Kidney capillary endothelial cell (primary cell): Measurements from ENCODE around the gene HERC3.

Source experiments
- DNase-seq: peaks from one replicate; pipeline ENCODE4 v3.0.0-alpha.2; 2018; ENCODE audit warnings: low spot score

The HERC3 gene

DNA sequence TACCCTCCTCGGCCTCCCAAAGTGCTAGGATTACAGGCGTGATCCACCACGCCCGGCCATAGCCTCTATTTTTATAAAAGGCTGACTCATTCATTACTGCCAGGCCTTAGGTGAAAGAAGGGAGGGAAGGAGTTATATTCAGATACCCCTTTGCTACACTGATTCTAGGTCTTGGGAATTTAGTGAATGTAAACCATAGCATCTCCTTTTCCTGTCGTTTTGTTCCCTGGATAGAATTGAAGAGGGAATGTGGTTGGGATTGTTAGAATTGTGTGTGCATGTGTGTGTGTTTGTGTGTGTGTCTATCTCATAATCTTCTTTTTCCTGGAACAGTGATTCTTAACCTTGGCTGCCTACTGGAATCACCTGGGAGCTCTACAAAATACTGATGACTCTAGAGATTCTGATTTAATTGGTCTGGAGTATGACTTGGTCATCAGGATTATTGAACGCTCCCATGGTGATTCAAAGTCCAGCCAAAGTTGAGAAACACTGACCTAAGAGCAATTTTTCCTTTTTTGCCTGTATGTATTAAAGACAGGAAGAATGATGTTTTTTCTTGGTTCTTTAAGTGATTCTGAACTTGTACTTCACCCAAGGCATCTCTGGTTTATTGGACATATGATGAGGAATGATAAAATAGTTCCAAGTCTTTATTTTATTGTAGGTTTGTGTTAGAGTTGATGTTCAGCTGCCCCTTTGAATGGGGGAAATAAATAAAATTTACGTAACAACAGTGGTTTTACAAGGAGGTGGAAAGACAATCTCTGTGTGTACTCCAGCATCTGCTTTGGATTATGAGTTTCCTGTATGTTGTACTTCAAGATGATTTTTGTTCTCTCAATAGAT is 68.4 kb downstream of the HERC3 start:
- no peak for DNase-seq

DNA sequence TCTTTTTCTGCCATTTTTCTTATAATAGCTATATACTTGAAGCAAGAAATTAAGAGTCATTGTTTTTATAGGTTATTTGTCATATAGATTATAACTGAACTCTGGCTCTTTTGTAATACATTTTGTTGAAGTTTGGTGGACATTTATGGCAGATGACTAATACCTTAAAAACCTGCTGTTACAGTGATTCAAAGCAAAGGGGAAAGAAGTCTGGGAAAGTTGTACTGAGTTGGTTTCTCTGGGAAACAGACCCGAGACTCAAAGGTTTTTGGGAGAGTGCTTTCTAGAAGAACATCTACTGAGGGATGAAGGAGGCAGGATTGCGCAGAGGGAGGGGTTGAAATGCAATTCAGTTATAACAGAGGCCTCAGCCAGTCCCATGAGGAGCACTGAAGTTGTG is 69.5 kb downstream of the HERC3 start:
- peak; percentile 10 for DNase-seq

DNA sequence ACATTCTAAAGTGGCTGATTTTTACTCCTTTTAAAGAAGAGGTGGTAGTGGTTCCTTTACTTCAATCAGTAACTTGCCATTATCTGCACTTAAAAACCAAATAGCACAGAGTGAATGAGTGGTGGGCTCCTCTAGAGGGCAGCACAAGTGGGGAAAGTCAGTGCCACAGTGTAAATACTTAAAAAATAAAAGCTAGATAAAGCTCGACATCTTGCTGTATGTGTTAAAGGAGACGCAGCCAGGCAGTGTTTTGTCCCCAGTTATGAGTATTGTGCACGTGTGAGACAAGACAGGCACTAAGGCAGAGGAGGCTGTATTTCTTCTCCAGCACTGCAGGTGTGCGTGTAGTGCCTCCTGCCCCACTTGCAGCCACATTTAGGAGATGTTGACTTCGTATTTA is 80.7 kb downstream of the HERC3 start:
- DNase-seq, result peak; percentile 19

DNA sequence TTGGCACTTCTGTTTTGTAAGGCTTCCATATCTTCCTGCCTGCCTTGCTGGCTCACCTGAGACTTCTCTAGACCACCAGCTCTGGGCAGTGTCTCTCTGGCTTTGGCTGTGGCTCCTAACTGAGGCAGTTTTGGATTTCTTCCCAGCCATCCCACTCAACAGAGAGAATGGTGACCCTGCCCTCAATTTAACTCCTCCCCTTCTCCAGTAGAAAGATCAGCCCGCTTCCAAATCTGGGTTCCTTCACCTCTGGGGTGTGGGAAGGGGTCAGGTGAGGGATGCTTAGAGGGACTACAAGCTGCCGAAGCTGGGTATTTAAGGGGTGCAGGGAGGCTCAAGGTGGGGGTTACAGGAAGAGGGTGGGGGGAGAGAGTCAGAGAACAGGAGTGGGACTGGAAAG is 81.6 kb downstream of the HERC3 start:
- DNase-seq, result no peak

DNA sequence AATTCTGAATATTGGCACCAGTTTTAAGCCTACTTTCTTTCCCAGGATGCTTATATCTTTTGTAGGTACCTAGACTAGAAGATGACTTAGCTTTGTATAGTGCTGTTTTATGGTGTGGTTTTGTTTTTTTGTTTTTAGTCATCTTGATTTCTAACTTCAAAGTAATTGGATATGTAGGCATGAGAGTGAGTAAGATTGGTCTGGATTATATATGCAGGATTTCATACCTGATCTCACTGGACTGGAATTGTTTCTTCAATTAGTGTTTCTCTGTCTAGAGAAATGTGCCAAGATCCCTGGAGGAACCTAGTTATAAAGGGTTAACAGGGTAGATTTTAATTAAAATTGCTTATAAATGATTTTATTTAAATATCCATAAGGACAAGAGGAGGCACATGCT is 82.3 kb downstream of the HERC3 start:
- no peak for DNase-seq

DNA sequence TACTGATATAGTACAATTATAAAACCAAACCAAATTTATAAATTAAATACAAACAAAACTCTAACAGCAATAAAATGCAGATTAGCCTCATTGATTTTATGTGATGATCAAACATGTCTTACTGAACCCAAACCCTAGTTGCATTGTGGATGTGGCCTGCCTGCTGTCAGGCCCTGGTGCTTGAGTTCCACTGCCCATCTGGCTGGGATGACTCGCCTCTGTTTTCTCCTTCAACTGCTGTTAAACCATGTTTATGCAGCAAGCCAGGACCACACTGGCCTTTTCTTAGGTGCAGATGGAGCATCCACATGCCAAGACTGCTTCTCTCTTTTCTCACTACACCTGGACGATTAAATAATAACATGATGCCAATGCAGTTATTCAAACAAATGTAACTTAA is 82.7 kb downstream of the HERC3 start:
- no peak for DNase-seq

DNA sequence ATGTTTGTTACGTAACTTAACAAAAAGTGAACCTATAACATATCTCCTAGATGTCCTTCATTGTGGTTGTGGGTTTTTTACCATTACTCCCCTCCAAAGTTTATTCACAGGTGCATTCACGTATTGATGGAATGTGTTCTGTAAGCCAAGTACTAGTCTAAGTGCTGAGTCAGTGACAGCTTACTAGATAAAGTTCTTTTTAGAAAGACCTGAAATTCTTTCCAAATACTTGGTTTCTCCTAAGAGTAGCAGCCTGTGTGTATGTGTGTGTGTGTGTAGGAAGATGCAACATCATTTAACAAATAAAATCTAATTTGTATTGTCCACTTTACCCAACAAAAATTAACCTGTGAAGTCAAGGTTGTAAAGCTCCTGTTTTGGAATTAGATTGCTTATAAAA is 83.3 kb downstream of the HERC3 start:
- DNase-seq, result no peak

DNA sequence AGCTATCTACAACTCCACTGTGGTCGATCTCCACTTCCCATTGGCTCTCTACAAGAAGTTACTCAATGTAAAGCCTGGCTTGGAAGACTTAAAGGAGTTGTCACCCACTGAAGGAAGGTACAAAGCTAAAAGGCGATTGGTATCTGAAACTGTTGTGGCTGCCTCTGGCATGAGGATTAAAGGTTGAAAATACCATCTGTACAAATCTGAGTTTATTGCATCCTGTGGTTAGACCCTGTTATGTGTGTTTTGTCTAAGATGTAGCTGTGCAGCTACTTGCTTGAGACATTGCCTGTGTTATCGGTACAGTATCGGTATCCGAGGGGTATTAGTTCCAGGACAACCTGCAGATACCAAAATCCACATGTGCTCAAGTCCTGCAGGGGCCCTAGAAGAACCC is 88.9 kb downstream of the HERC3 start:
- no peak for DNase-seq

DNA sequence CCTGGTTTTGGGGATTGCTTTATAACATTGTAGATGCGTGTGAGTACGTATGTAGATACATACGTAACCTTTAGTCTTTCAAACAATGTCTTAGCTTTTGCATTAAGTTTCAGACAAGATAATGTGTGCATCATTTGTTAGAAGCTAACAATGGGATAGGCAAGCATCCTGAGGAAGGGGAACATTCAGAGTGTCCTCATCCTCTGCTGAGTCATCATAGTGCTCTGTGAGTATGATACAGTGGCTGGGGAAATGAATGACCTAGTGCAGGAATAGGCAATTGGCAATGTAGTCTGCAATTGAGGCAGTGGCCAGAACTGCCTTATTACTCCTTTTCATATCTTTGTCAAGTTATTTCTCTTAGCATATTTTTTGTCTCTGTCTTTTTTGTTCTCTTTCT is 98.1 kb downstream of the HERC3 start:
- peak; percentile 52 for DNase-seq

DNA sequence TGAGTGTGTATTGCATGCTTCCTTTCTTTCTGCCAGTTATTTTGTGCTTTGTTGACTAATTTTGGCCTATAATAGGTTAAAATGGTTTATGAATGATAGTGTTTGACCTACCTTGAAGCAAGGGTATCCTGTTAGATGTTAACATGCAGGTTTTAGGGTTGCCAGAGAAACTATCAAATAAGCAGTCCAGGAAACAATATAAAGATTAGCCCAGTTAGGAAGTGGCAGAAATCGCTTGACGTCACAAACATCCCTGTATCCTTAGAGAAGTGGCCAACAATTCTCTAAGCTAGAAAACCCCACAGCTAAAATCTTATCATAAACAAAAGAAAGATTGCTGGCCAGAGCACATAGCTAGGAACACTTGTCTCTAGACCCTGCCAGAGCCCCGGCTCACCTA is 101.5 kb downstream of the HERC3 start:
- no peak for DNase-seq

DNA sequence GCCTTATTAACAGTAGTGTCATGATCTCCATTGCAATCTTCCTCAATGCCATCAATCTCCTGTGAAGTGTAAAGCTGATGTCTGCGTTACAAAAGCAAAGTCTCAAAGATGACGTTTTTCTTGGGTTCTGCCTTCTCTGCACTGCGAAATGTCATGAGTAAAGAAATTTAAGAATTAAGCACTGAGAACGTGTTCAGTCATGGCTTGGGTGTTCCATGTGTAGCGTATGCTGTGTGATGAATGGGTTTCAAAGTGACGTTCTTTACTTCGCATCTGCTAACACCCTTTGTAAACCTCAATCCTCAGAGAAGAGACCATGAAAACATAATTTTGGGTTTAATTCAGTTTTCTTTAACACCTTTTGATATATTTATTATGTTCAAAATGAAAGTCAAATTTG is 104.3 kb downstream of the HERC3 start:
- DNase-seq, result no peak

DNA sequence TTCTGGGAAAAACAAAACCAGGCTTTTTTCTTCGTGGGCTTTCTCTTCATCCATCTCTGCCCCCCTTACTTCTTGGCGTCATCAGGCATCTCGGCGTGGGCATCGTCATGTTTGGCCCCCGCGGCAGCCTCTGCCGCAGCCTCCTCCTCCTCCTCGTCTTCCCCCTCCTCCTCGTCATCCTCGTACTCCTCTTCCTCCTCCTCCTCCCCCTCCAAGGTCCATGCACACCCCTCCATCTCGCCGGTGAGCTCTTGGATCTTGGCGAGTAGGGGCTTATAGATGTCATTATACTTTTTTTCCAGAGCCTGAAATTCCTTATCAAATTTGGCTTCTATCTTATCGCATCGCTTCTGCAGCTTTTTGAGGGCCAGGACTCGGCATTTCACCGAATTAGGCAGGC is 104.9 kb downstream of the HERC3 start:
- DNase-seq, result no peak

DNA sequence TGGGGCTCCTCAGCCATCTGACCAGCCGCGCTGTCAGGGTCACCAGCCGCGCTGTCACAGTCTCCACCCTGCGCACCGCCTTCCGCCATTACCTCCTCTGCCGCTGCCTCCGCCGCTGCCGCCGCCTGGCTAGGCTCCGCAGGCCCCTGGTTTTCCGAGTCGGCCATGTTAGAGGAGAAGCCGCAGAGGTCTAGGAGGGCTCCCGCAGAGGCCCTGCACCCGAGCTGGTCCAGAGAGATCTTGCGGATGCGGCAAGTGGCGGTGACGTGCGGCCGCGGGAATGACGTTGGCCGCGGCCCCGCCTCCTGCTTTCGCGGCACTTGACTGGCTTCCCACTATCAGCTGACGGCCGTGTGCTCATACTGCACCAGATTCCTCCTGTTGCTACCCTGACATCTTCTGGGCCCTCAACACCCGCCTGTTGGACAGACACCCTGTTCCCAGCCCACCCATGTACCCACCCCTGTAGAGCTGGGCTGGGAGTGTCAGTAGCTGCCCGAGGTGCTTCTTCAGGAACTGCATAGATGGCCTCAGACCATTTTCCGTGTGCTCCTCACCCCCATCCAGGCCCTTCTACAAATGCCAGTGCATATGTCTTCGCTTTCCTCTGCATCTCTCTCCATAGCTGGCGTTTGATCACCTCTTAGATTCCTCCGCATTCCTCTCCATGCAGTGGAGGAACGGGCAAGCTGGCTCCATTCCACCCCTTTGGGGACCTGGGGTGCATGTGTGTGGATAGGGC is 105.5 kb downstream of the HERC3 start, which contains the start of gene NAP1L5:
Gene NAP1L5 (minus strand): TSS at position 242 of the 742 bp plus-strand sequence. CDS start 75 bp downstream, at position 167.
- peak; percentile 29 for DNase-seq

DNA sequence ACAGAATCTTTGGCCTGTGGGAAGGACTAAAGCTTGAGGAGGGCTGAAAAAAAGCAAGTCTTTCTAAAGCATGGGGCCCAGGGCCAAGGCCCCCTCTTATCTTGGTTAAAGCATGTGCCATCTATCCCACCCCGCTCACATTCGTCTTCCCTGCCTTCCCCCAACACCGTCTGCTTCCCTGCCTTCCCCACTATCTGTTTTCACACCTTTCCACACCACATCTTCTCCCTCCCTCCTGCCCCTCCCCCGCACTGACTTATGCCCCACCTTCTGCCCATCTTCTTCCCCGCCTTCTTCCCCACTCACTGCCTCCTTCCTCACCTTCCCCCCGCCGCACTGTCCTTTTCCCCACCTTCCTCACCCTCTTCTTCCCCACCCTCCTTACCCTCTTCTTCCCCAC is 106.2 kb downstream of the HERC3 start:
- no peak for DNase-seq

DNA sequence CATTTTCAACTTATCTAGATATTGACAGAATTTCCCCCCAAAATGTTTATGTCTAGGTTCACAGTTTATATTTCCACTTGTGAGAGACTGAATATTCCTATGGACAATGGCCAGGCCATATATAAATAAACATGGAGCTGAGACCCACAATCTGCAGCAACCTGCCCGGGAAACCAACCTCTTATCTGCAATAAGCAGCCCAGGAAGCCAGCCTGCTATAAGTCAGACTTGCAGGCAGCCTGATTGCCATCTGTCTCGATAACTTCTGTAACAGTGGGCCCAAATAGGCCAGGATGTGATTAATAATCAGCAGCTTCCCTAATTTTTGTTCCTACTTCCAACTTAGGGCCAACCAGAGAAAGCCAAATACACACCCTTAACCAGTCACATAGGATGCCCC is 110.5 kb downstream of the HERC3 start:
- DNase-seq, result no peak

DNA sequence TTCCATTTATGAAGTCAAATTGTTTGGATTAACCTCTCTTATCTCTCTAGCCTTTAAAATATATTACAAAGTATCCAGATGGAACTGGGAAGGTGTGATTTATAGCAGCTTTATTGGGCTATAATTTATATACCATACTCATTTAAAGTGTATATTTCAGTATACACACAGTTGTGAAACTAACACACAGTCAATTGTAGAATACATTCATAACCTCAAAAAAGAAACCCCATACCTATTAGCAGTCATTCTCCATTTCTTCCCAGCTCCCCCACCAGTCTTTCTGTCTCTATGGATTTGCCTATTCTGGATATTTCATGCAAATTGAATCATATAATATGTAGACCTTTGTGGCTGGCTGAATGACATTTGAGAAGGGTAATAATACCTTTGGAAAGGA is 112.9 kb downstream of the HERC3 start:
- no peak for DNase-seq

DNA sequence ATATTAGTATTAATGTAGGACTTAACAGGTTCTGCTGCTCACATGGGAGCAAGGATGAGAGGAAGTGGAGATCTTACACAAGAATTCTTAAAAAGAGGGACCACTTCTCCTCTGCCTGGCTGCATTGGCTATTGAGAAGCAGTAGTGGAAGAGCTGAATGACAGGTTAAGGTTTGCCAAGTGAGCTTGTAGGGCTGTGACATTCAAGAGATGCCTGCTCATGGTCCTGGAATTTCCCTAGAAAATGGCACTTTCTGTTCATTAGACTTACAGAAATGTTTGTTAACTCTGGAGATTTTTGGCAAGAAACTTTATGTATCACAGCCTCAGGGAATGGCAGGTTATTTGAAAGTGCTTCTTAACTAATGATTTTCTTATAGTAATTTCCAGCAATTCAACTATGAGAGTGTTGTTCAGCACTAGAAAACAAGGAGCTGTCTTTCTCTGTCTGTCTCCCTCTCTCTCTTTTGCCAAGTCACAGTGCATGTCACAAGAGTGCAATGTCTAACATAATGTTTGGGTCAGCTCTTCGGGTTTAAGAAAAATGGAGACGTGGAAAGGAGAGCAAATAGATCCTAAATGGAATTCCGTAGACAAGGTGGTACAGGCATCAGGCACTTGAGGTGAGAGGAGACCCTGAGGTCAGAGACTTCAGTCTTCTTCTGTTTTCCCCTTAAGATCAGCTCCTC is 113.7 kb downstream of the HERC3 start:
- no peak for DNase-seq

DNA sequence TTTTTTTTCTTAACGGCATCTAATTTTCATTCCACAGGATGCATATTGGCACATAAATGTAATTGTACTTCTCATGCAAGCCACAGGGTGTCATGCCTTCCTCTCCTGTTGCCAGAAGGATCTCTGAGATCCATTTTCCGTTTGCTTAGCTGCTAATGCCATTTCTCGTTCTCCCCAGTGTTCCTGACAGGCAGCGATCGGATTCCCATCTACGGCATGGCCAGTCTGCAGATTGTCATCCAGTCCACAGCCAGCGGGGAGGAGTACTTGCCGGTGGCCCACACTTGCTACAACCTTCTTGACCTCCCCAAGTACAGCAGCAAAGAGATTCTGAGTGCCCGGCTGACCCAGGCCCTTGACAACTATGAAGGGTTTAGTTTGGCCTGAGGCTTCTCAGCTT is 114.3 kb downstream of the HERC3 start:
- DNase-seq, result peak; percentile 32

DNA sequence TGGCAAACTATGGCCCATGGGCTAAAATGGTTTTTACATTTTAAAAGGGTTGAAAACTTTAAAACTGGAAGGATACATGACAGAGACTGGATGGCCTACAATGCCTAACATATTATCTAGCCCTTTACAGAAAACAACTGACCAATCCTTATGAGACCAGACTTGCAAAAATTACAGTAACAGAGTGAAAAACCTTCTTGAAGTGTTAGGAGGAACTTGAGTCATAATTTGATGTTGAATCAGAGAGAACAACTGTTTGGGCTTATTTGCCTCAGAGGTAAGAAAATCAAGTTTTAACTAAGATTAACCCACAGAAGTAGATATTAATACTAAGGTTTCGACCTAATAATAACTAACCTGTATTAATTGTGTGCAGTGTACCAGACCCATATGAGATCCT is 117.7 kb downstream of the HERC3 start:
- no peak for DNase-seq

DNA sequence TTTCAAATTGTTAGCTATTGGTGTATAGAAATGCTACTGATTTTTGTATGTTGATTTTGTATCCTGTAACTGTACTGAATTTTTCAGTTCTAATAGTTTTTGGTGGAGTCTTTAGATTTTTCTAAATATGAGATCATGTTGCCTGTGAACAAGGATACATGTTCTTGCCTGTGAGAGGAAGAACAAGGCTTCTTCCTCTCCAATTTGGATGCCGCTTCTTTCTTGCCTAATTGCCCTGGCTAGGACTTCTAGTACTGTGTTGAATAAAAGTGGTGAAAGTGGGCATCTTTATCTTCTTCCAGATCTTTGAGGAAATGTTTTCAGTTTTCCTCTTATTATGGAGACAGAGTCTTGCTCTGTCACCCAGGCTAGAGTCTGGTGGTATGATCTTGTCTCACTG is 121.5 kb downstream of the HERC3 start:
- no peak for DNase-seq

DNA sequence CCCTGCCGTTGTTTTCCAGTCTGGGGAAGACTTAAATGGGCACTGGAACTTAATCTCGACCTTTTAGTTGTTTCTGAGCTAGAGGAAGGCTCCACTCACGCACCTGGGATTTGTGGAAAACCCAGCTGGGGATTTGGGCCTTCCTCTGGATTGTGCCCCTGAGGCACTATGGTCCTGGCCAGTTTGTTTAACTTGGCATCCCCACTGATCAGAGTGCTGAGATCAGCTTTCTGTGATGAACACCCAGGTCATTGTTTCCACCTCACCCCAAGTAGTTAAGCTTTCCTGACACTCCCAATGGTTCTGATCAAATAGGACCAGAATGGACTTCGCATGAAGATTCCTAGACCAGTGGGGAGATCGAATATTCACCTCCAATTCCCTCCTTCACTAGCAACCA is 125.8 kb downstream of the HERC3 start:
- no peak for DNase-seq

DNA sequence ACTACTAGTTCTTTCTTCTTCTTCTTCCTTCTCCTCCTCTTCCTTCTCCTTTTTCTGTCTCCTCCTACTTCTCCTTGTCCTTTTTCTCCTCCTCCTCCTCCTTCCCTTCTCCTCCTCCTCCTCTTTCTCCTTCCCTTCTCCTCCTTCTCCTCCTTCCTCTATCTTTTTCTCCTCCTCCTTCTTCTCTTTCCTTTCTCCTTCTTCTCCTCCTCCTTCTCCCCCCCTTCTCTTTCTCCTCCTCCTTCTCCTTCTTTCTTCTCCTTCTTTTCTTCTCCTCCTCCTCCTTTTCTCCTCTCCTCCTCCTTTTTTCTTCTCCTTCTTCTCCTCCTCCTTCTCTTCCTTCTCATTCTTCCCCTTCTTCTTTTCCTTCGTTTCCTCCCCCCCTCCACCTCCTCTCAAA is 127.1 kb downstream of the HERC3 start:
- no peak for DNase-seq
